ENCODE measurements around the gene ABLIM3. TPM values are rescaled to one million over a fixed set of nuclear protein-coding genes. Genes with fewer than 3 reads are reported as not detected.

The ABLIM3 gene
- total and polyA plus RNA-seq, 2 of the 13 experiments (the other 11 are each of a cell fraction or from before 2014, with no cell fraction given): 0.53 to 6.3 TPM

GRCh38 chr5:149177911-149178565, 36.7 kb downstream of the ABLIM3 start (continued):
- TF ChIP-seq HBP1 (CRISPR knock-in tag; IDR thresholded peaks at IDR 0.05; ENCODE audit: low read depth) (no peak), MXI1 (IDR thresholded peaks at IDR 0.05; ENCODE audit: borderline replicate concordance, low read depth, low read length) (no peak), EED (CRISPR knock-in tag; IDR thresholded peaks at IDR 0.05) (no peak), ZNF275 (CRISPR knock-in tag; IDR thresholded peaks at IDR 0.05; ENCODE audit: borderline replicate concordance) (no peak), ZNF3 (CRISPR knock-in tag; IDR thresholded peaks at IDR 0.05) (no peak), ZFP91 (CRISPR knock-in tag; IDR thresholded peaks at IDR 0.05; ENCODE audit: borderline replicate concordance) (no peak), ZNF335 (CRISPR knock-in tag; IDR thresholded peaks at IDR 0.05) (no peak), KAT2B (IDR thresholded peaks at IDR 0.05; ENCODE audit: borderline replicate concordance, low read depth, low read length) (no peak), SNAPC5 (CRISPR knock-in tag; IDR thresholded peaks at IDR 0.05; ENCODE audit: borderline replicate concordance) (no peak)
